HG03066 (cell line): ENCODE results near the gene MANSC4.

Experiments
- ATAC-seq: cut with Tn5 transposase; IDR thresholded peaks from one replicate; pipeline ENCODE4 v1.9.1; 2021; ENCODE audit warnings: low read depth; ENCODE audit not compliant: unreplicated experiment

Gene MANSC4

GRCh38 chr12:27779920-27780611 is at the start of gene MANSC4, which contains the start of gene KLHL42:
TSS of gene MANSC4 (minus strand) at chr12:27780236. CDS start at chr12:27771276, 8,960 bp downstream.
TSS of gene KLHL42 (plus strand) at chr12:27780233. CDS start at chr12:27780331, 98 bp downstream.
- peak; percentile 66 for ATAC-seq

GRCh38 chr12:27828196-27828595 is 48.2 kb upstream of the MANSC4 start:
- no peak for ATAC-seq

- ATAC-seq, result no peak
These were observed 46.0 kb upstream of the MANSC4 start for GRCh38 chr12:27826076-27826475.

DNA sequence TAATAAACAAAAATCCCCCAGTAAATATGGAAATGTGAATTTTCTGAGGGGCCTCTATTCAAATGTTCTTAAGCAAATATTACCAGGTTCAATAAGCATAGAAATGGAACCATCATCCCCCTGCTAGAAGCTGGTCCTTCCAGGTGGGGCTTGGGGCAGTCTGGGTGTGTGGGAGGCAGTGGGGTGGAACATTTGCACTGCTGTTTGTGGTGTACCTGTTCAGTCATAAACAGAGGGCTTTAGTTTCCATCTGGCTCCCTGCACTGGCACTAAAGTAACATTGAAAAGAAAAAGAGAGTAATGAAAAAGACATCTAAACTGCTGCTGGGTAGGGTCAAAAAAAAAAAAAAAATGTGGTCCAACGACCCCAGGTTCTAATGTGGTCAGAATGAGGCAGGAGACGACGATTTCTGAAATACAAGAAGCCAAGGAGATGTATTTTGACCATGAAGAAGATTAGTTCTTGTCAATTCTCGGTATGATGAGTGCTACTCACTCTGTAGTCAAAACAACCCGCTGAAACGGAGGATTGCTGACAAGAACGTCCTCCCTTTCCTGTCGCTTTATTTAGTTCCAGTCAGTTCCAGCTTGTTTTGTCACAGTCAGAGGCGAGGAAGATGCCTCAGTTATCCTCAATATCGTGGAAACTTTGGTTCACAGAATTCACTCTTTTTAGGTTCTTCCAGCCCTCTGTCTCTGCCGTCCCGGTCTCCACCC is 44.2 kb upstream of the MANSC4 start:
- peak; percentile 56 for ATAC-seq

- no peak for ATAC-seq
These were observed 43.0 kb upstream of the MANSC4 start for GRCh38 chr12:27823038-27823437.

GRCh38 chr12:27822076-27822712 is 42.2 kb upstream of the MANSC4 start:
- ATAC-seq, result peak; percentile 59

- ATAC-seq, result peak; percentile 22
These were observed 41.4 kb upstream of the MANSC4 start for GRCh38 chr12:27821259-27821973.

DNA sequence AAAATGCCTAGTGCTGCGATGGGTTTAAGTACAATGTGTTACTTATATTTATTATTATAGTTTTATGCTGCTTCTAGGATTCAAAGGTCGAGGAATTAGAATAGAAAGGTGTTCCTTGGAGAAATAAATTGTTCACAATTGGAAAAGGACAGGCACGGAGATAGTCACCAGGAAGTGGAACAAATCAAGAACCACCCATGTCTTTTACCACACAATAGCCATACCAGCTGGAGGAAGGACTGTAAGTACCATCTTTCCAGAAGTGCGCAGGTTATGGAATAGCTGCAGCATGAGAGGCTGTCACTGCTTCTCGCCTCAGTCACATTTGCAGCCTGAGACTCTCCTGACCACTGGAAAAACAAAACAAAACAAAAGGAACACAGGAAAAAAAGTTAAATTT is 40.5 kb upstream of the MANSC4 start:
- no peak for ATAC-seq

DNA sequence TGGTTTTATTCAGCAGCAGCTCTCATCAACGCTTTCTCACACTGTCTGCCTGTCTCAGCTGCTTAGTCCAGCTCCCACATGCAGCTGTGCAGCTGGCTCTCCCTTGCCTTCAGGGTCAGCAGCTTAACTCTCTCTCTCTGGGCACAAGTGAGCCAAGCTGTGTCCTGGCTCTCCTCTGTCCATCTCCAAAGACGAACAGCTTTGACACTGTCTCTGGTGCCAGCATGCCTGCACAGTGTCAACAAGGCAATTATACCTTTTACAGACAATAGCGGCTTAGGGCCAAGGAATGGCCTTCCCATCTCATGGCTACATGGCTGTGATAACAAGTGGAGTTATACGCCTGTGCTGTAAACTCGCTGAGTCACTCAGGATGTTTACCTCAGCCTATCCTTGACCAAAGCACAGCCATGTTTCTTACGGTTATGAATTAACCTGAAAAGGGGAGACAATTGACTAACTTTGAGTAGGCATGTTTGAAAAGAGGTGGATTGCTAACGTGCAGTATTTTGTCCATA is 38.4 kb upstream of the MANSC4 start:
- ATAC-seq, result no peak

- no peak for ATAC-seq
These were observed 37.7 kb upstream of the MANSC4 start for GRCh38 chr12:27817766-27818165.

- ATAC-seq, result no peak
These were observed 35.0 kb upstream of the MANSC4 start for GRCh38 chr12:27814851-27815591.

GRCh38 chr12:27814411-27814810 is 34.4 kb upstream of the MANSC4 start:
- no peak for ATAC-seq

- ATAC-seq, result no peak
These were observed 32.5 kb upstream of the MANSC4 start for GRCh38 chr12:27812502-27812901.

GRCh38 chr12:27810756-27811155 is 30.7 kb upstream of the MANSC4 start:
- ATAC-seq, result no peak

- no peak for ATAC-seq
These were observed 28.8 kb upstream of the MANSC4 start for GRCh38 chr12:27808841-27809240.

DNA sequence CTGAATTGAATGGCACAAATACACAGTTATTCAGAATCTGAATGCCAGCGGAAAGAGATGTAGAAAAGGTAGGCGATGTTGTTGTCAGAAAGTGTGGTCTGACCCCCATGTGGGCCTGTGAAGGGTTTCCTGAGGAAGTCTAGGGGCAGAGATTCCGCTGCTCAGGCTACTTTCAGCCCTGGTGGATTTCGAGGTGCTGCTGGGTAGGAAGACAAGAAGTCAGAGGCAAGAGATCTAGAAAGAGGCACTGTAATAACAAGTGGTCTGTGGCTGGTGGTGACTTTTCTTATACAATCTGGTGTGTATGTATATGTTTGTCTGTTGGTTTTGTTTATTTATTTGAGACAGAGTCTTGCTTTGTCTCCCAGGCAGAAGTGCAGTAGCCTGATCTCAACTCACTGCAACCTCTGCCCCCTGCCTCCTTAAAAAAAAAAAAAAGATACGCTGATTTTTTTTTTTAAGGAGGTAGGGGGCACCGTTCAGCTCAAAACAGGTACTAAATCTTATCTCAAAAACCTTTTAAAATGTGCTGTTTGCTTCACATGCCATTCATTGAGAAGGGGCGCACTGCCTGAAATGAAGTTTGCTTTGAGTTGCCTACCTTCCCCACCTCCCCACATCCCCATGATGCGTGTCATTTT is 27.1 kb upstream of the MANSC4 start:
- no peak for ATAC-seq

GRCh38 chr12:27806259-27806658 is 26.2 kb upstream of the MANSC4 start:
- ATAC-seq, result no peak

DNA sequence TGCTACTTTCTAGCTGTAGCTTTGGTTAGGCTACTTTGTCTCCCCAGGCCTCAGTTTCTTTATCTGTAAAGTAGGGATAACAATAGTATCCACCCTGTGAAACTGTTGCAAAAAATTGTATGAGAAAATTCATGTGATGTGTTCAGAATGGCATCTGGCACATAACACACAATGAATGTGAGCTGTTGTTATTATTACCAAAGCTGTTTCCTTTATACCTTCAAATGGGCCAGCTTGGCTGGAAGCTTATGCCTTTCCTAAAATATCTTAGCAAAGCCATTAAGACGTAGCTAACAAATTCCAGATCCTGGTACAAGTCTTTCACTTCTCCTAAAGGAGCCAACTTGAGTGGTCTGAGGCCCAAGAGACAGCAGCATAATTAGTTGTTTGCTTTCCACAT is 25.2 kb upstream of the MANSC4 start:
- ATAC-seq, result no peak

- no peak for ATAC-seq
These were observed 22.9 kb upstream of the MANSC4 start for GRCh38 chr12:27802936-27803335.

DNA sequence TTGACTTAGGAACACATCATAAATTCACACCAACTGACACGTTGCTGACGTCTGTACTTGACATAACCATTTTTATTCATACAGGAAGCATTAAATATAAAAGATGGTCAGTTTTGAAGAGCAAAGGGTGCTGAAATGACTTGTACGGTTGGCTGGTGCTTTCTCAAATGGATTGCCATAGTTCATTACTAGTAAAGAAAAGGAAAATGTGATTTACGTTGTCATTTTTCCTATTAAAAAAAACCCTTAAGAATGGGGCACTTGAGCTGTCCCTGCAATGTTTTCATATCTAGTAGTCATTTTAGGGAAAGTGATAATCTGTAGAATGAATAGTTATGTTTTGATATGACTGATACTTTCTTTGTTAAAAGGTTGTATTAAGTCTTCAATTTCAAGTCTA is 22.5 kb upstream of the MANSC4 start:
- no peak for ATAC-seq
